HG03045 (cell line): Measurements from ENCODE around the gene WFDC5.
"Not testable (repeated sequence)": the region's sequence is repeated elsewhere in the genome, so short reads cannot be mapped to it uniquely, and the experiment has no call there.

Source experiments
- ATAC-seq: cut with Tn5 transposase; IDR thresholded peaks from one replicate; pipeline ENCODE4 v1.9.1; 2021; ENCODE audit warnings: mild to moderate bottlenecking, moderate library complexity; ENCODE audit not compliant: unreplicated experiment

Gene WFDC5, protein sequence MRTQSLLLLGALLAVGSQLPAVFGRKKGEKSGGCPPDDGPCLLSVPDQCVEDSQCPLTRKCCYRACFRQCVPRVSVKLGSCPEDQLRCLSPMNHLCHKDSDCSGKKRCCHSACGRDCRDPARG

DNA sequence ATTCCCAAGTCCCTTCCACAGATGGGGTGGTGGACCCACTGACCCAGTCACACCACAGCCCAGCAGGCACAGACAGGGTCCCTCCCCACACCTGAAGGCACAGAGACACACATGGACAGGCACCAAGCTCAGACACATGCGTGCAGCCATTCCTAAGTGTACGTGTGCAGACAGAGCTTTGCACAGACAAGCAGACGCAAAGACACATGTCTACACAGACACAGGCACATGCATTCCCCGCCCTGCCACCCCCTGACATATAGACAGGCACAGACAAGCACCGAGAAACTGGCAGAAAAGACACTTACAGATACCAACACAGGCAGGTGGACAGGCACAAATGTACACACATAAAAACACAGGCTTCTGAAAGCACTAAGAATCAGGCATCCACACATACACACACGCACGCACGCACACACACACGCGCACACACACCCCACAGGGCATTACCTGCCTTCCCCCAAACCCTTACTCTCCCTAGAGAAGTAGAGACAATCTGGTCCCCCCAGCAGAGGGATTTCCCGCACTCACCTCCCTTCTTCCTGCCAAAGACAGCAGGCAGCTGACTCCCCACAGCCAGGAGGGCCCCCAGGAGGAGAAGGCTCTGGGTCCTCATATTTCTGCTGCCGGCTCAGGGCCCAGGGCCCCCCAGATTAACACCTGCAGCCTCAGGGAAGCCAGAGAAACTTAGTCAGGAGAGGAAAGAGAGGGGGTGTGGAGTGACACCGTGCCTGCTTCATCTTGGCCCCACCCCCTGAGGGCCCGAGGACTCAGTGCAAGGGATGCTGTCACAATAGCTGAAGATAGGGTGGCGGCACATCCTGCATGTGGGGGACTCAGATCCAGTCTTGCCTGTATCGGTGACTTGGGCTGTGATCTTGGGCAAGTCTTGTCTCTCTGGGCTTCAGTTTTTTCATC, at the start of gene WFDC5:
Gene WFDC5 (minus strand): TSS at position 710 of the 921 bp plus-strand sequence. CDS start 91 bp downstream, at position 619.
- ATAC-seq, result no peak

DNA sequence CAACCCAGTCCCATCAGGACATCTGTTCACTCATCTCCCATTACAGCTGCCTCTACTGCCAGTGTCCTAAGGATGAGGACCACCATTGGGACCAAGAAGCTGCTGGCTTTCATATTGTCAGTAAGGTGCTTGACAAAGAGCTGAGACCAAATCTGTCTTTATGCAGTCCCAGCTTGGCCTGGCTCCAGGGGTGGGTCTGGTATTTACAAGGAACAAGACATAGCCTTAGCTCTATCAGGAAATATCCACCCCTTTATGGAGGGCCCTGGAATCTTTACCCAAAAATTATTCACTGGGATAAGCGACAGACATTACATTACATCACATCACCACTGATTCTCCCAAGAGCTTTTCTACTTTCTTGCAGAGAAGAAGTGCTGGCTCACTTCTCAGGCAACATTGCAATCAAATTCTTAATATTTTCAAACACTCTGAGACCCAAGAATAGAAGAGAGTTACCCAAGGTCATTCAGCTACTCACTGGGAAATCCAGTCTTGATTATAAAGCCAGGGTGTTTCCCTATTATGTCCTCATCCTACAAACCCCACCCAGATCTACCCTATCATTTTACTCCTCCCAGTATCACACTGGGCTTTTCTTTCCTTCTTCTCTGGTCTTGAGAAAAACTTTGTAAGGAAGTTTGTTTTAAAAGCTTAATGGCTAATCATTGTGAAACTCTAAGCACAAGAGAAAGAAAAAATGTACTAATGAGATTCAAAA, 48.3 kb upstream of the WFDC5 start:
- ATAC-seq, result no peak

DNA sequence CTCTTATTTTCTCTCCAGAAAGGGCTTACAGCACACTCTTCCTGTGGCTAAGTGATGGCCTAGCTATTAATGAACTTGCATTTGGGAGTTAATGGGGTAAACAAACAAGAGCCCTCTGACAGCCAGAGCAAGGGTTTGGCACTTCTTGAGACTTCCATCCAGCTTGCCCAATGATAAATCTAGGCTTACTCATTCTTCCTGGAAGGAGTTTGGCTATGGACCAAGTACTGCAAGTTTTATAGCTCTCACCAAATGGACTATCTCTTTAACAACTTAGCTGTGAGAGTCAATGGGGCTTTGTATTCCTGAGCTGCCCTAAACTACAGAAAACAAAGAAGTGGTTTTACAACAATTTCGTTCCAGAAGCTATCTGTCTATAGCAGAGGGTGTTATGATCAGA, 43.0 kb upstream of the WFDC5 start:
- ATAC-seq, result no peak

DNA sequence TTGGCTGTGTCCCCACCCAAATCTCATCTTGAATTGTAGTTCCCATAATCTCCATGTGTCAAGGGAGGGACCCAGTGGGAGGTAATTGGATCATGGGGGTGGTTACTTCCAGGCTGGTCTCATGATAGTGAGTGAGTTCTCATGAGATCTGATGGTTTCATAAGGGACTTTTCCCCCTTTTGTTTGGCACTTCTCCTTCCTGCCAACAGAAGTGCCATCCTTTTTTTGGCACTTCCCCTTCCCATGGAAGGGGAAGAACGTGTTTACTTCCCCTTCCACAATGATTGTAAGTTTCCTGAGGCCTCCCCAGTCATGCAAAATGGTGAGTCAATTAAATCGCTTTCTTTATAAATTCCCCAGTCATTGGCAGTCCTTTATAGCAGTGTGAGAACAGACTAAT, 41.7 kb upstream of the WFDC5 start:
- no peak for ATAC-seq

DNA sequence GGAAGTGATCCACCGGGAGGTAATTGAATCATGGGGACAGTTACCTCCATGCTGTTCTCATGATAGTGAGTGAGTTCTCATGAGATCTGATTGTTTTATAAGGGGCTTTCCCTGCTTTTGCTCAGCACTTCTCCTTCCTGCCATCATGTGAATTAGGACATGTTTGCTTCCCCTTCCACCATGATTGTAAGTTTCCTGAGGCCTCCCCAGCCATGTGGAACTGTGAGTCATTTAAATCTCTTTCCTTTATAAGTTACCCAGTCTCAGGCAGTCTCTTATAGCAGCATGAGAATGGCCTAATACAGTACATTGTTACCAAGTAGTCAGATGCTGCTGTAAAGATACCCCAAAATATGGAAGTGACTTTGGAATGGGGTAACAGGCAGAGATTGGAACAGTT, 39.8 kb upstream of the WFDC5 start:
- ATAC-seq, result not testable (repeated sequence)

DNA sequence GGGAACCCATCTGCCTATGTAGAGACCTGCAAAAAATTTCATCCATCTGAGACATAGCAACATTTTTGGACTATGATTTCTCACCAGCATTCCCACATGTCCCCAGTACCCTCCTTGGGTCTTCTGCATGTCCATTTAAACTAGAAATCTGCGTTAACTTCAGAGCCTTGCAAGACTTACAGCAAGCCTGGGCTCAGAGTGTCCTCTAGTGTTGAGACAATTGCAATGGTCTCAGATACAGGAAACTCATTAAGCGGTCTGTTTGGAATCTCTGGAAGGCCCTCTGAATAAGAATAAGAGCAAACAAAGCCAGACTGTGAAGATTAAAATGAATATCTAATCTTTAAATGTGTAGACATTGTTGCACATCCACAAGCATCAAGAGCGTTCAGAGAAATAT, 39.2 kb upstream of the WFDC5 start:
- no peak for ATAC-seq

DNA sequence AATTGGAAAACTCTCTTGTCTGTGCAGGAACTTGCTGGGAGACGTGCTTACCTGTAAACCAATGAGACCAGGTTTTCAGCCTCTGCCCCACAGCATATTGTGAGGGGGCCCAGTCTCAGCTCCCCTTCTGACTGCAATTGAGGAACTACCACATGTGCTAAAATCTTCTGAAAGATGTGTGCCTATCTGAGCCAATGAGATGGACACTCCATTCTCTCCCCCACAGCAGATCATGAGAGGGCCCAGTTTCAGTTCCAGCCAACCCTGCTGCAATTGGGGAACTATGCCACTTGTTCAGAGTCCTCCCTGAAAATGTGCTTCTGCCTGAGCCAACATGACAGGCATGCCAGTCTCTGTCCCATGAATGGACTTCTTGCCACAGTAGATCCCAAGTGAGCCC, 38.8 kb upstream of the WFDC5 start:
- no peak for ATAC-seq

DNA sequence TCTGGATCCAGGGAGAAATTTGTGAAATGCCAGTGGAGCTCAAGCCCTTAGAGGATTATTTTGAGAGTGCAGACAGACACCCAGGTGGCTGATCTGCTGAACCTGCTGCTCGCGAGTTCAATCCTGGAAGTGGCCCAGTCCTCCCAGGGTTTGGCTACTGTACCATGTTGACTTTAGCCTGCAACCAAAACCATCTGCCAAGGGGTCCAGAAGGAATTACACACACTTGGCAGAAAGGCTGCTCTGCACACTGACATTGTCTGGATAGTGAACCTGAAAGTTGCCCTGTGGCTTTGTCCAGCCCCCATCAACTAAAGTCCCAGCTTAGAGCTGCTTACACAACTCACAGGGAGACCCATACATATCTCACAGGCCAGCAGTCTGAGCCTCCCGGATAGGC, 38.2 kb upstream of the WFDC5 start:
- ATAC-seq, result no peak

DNA sequence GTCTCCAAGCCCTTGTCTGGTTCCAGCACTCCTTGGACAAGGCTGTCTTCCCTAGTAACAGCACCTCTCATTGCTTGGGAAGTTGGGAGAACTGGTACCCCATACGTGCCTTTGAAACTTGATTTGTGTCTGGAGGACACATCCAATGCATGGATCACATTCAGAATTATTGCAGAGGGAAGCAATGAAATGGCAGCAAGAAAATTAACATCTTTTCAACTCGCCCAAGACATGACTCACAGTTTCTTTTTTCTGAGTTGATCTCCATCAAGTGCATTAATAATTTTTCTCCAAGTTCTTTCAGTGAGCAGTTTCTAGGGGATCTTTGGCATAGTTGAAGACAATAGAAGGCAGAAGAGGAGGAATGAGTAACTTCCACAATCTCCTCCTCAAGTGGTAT, 37.4 kb upstream of the WFDC5 start:
- no peak for ATAC-seq

DNA sequence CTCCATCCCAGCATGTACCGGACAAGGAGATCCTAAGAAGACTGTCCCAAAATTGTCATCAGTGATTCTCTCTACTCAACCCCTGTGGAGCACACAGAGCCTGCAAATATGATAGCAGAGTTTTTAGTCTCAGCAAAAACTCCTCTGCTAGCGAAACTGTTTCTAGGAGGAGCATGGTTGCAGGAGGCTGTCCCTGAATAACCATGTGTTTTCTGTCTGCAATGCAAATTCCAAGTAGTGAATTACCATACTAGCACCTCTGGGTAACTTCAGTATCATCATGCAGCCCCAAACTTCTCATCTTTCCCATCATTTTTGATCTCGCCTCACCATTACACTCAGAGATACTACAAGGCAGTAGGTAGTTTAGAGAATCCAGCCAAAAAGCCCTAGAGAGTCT, 34.1 kb upstream of the WFDC5 start:
- ATAC-seq, result no peak

DNA sequence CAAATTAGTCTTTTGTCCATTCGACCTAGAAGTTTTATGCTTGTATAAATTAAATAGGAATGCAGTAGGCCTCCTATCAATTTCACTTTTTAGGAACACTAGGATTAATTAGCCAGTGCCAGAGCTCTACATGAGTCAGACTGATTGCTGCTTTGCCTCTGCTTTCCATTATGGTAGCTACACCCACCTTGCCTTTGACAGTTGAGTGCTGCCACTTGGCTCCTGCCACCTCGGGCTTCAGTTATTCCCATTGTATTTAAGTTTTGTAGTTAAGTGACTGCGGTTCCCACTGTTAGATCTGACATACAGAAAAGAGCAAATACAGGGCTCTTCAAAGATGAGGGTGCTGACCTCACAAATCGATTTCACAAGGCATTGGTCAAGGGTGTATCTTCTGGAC, 25.9 kb upstream of the WFDC5 start:
- no peak for ATAC-seq

DNA sequence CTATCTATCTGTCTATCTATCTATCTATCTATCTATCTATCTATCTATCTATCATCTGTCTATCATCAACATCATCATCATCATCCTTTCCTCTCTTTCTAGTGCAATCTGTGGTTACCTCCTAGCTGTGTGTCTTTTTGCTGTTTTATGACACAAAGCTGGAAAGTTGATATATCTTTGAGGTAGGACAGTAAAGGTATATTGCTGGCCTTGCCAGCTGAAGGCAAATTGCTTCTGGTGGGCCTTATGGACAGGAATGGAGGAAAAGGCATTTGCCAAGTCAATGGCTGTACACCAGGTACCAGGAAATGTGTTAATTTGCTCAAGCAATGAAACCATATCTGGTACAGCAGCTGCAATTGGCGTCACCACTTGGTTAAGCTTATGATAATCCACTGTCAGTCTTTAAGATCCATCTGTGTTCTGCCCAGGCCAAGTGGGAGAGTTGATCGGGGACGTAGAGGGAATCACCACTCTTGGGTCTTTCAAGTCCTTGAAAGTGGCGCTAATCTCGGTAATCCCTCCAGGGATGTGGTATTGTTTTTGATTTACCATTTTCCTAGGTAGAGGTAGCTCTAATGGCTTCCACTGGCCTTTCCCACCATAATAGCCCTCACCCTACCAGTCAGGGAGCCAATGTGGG, 24.9 kb upstream of the WFDC5 start:
- ATAC-seq, result not testable (repeated sequence)

DNA sequence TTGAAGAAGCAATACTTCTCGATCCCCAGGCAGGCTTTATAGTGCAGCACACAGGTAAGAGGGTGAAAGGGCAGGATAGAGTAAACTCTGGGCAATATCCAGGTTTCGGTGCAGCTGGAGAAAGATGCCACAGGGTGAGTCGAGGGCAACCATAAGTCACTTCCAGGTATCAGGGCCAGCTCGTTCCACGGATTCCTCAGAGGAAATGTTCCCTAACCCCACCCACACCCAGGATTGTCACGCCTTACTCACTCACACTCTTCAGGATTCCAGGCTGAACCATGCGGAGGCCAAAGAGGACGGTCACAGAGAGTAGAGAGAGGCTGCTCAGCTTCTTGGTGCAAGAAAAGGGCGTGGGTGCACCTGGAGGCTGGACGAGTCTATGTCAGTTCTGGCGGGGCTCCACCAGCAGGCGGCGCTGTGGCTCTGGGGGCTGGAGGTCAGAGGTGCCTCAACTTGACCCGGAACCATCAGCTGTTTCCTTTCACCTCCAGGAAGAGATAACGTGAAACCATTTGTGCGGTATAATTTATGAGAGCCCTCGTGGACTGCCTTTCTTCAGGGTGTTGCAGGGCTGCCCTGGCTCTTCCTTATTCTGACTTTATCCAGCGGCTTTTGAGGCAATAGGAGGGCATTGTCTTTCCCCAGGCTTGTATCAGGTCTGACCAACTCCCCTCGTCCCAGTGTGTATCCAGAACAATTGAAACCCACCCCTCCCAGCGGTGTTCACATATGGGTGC, 23.8 kb upstream of the WFDC5 start:
- no peak for ATAC-seq

DNA sequence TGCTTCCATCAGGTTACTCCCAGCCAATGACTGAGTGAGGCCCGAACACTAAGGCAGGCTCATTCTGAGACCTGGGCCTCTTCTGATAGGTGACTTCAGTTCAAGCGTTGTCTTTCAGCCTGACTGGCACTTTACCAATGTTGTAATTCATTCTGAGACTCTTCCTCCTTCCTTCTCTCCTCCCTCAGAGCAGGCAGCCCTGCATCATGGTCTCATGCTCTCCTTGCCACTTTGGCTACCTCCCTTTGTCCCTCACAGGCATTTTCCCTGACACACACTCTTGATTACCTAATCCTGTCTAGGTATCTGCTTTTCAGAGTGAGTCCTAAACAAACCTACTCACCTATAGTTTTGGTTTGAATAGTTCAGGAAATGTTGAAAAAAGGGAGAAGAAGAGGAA, 21.9 kb upstream of the WFDC5 start:
- ATAC-seq, result no peak

DNA sequence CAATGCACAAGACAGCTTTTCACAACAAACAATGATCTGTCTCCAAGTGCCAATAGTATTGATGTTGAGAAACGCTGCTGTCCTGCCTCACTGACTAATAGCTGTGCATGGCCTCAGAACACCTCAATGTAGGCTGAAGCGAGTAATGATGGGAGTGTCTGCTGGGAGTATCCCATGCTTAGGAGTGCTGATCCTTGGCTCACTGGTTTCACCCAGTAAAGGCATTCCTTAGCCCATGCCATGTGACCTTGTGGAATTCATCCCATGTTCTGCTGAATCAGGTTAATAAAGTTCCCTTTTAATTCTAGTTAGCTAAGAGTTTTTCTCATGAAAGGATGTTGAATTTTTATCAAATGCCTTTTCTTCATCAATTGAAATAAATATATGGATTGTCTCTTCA, 13.1 kb upstream of the WFDC5 start:
- no peak for ATAC-seq

DNA sequence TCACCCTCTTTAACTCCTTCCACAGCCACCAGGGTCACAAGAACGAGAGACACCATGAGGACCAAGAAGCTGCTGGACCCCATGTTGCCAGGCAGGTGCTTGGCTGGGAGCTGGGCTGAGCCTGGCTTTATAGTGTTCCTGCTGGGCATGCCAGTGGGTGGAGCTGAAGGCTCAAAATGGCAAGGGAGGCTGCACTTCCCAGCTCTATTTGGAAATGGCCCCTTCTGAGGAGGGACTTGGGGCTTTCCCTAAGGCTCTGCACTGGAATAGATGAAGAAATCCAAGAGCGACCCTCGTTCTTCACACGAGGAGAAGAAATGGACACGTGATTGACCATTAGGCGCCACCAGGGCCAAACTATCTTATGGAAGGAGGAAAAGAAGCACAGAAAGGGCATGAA, 9.4 kb upstream of the WFDC5 start, which contains the start of gene WFDC12:
Gene WFDC12 (minus strand): TSS at position 101 of the 400 bp plus-strand sequence. CDS start 18 bp downstream, at position 83.
- ATAC-seq, result no peak

DNA sequence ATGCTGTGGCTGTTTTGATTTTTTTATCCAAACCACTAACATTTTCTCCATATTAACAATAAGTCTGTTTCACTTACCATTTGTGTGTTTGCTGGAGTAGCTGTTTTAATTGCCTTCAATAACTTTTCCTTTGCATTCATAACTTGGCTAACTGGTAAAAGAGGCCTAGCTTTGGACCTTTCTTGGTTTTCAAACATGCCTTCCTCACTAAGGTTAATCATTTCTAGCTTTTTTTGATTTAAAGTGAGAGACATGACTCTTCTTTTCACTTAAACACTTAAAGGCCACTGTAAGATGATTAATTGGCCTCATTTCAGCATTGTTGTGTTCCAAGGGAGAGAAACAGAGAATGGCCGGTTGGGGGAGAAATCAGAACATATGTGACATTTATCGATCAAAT, 6.4 kb upstream of the WFDC5 start:
- no peak for ATAC-seq

DNA sequence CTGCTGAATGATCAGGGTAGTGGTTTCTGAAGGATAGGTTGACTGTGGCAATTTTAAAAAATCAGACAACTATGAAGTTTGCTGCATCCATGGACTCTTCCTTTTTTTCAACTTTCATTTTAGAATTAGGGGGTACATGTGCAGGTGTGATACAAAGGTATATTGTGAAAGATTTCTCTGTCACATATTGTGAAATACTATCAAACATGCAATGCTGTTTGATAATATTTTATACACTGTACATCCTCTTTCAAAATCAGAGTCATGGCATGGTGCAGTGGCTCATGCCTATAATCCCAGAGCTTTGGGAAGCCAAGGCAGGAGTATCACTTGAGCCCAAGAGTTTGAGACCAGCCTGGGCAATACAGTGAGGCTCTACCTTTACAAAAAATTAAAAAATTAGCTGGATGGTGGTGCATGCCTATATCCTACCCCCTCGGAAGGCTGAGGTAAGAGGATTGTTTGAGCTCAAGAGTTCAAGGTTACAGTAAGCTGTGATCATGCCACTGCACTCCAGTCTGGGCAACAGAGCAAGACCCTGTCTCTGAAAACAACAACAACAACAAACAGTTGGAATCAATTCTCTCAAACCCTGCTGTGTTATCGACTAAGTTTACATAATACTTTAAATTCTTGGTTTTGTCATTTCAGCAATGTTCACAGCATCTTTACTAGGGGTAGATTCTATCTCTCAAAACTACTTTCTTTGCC, 4.7 kb upstream of the WFDC5 start:
- ATAC-seq, result no peak

DNA sequence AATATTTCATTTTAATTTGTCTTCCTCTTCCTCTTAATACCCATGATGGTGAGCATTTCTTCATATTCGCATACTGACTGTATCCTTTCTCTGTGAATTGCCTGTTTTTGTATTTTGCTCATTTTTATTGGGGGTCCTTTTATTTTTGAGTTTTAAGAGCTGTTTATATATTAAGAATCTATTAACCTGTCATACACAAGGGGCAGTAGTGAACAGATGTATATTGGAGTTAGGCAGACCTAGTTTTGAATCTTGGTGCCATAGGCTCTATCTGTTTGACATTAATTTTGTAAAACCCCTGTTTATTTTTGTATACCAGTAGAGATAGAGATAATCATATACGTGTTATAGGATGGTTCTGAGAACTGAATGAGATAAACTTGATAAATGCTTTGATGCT, 3.1 kb upstream of the WFDC5 start:
- no peak for ATAC-seq

DNA sequence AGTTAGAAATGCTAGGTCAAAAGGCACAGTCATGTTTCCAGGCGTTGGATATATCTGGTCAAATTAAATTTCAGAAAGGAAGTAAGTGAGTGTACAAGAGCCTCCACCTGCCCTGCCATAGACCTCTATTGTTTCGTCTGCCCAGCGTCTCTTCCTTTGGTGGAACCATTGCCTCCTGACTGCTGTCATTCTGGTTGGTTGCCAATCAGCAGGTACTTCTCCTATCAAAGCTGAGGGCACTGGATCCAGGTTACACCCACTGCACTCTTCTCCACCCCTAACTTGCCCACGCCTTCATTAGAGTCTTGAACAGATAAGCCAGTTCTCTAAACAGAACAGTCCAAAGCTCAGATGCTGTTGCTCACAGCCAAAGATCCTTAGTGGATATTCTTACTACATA, 2.6 kb upstream of the WFDC5 start:
- ATAC-seq, result no peak
